Transverse colon (tissue), 1 donor: ENCODE data around the gene CACNA1C.

Experiments used
- EP300 ChIP-seq: sonication (generic); formaldehyde crosslinking; IDR thresholded peaks from one replicate; pipeline ENCODE4 v1.6.1; 2017; ENCODE audit warnings: antibody characterized with exemption, low read depth
- POLR2A ChIP-seq: fragments of 450-650 bp; IDR thresholded peaks from one replicate; pipeline ENCODE4 v1.6.1; 2016; ENCODE audit warnings: antibody characterized with exemption, mild to moderate bottlenecking, moderate library complexity

- no peak for TF ChIP-seq EP300
- TF ChIP-seq POLR2A: no peak
Observed at GRCh38 chr12:2642176-2642892, 589.5 kb downstream of the CACNA1C start.
